ENCODE data around the gene FGL2. TPM values are rescaled to one million over a fixed set of nuclear protein-coding genes. Genes with fewer than 3 reads are reported as not detected.
"Not testable (repeated sequence)": the region's sequence is repeated elsewhere in the genome, so short reads cannot be mapped to it uniquely, and the experiment has no call there.

Gene FGL2
- total RNA-seq, 1 donor from 2014 or later, result 34.4 TPM

- no peak for DNase-seq (ENCODE audit: low spot score)
Observed at GRCh38 chr7:77217474-77218185, 18.0 kb upstream of the FGL2 start.

GRCh38 chr7:77216181-77216845, 16.7 kb upstream of the FGL2 start:
- DNase-seq (ENCODE audit: low spot score), result no peak

GRCh38 chr7:77209479-77210139, 10.0 kb upstream of the FGL2 start:
- no peak for DNase-seq (ENCODE audit: low spot score)

- no peak for DNase-seq (ENCODE audit: low spot score)
Observed at GRCh38 chr7:77208416-77208815, 8.8 kb upstream of the FGL2 start.

GRCh38 chr7:77205706-77206105, 6.1 kb upstream of the FGL2 start:
- DNase-seq (ENCODE audit: low spot score), result no peak

- no peak for DNase-seq (ENCODE audit: low spot score)
Observed at GRCh38 chr7:77202481-77202976, 2.9 kb upstream of the FGL2 start.

GRCh38 chr7:77200542-77200941, 923 bp upstream of the FGL2 start:
- DNase-seq (ENCODE audit: low spot score), result no peak

- no peak for DNase-seq (ENCODE audit: low spot score)
Observed at GRCh38 chr7:77197141-77197540, 2.5 kb downstream of the FGL2 start.

- no peak for DNase-seq (ENCODE audit: low spot score)
Observed at GRCh38 chr7:77188731-77189437, 10.7 kb downstream of the FGL2 start.

- DNase-seq (ENCODE audit: low spot score), result no peak
Observed at GRCh38 chr7:77185866-77186265, 13.8 kb downstream of the FGL2 start.

- DNase-seq (ENCODE audit: low spot score), result no peak
Observed at GRCh38 chr7:77184990-77185389, 14.6 kb downstream of the FGL2 start.

GRCh38 chr7:77184463-77184862, 15.2 kb downstream of the FGL2 start:
- DNase-seq (ENCODE audit: low spot score), result no peak

- no peak for DNase-seq (ENCODE audit: low spot score)
Observed at GRCh38 chr7:77182261-77182660, 17.4 kb downstream of the FGL2 start.

GRCh38 chr7:77181734-77182133, 17.9 kb downstream of the FGL2 start:
- no peak for DNase-seq (ENCODE audit: low spot score)

- no peak for DNase-seq (ENCODE audit: low spot score)
Observed at GRCh38 chr7:77181015-77181595, 18.5 kb downstream of the FGL2 start.

- DNase-seq (ENCODE audit: low spot score), result not testable (repeated sequence)
Observed at GRCh38 chr7:77178024-77178423, 21.6 kb downstream of the FGL2 start.

- DNase-seq (ENCODE audit: low spot score), result not testable (repeated sequence)
Observed at GRCh38 chr7:77177321-77177904, 22.2 kb downstream of the FGL2 start.

GRCh38 chr7:77175274-77175800, 24.3 kb downstream of the FGL2 start:
- DNase-seq (ENCODE audit: low spot score), result not testable (repeated sequence)

GRCh38 chr7:77174418-77174817, 25.2 kb downstream of the FGL2 start:
- DNase-seq (ENCODE audit: low spot score), result not testable (repeated sequence)

- DNase-seq (ENCODE audit: low spot score), result not testable (repeated sequence)
Observed at GRCh38 chr7:77172437-77173172, 27.0 kb downstream of the FGL2 start.
